ENCODE results near the gene SMYD3. TPM values are rescaled to one million over a fixed set of nuclear protein-coding genes. Genes with fewer than 3 reads are reported as not detected.

Gene SMYD3
- total and polyA plus RNA-seq, 2 donors (not counting 1 experiment from before 2014, with no cell fraction given), result 69.4 to 83.1 TPM

- no peak overlapping the region for H3K4me2 ChIP-seq (ENCODE audit: extremely low read depth, insufficient read depth, low read length)
- TF ChIP-seq EZH2 (IDR thresholded peaks at IDR 0.05; ENCODE audit: low read length, missing control alignments), result no peak
- no peak for TF ChIP-seq CTCF (conservative IDR thresholded peaks at IDR 0.05 in 1 of 2, IDR thresholded peaks at IDR 0.05 in 1 of 2; ENCODE audit: low read depth in 1 of 2, low read length in 2 of 2)
Observed at GRCh38 chr1:246534114-246534513, 27.0 kb upstream of the SMYD3 start.

GRCh38 chr1:246533371-246533905 lies 26.4 kb upstream of the SMYD3 start:
- Histone ChIP-seq H3K27me3 (ENCODE audit: control insufficient read depth, insufficient read depth, low read length) (peaks cover 5% of the 10 kb centered on the region), H3K4me3 (replicated peaks in 1 of 4; ENCODE audit: control extremely low read depth in 1 of 4, insufficient read depth in 1 of 4, low read depth in 3 of 4, low read length in 4 of 4) (no peak overlapping the region), H3K36me3 (ENCODE audit: control insufficient read depth, insufficient read depth, low read length) (no peaks in the 10 kb centered on the region), H3K79me2 (ENCODE audit: control insufficient read depth, insufficient read depth, low read length) (no peaks in the 10 kb centered on the region), H2AFZ (ENCODE audit: low read length) (no peak overlapping the region), H3K27ac (ENCODE audit: insufficient read depth, low read length) (no peak overlapping the region), H3K9me3 (ENCODE audit: control insufficient read depth, insufficient read depth, low read depth, low read length) (no peaks in the 10 kb centered on the region), H3K4me1 (ENCODE audit: control insufficient read depth, extremely low read depth, insufficient read depth, low read length) (no peaks in the 10 kb centered on the region), H4K20me1 (ENCODE audit: control insufficient read depth, extremely low read depth, insufficient read depth, low read length) (no peaks in the 10 kb centered on the region), H3K4me2 (ENCODE audit: extremely low read depth, insufficient read depth, low read length) (no peak overlapping the region), H3K9ac (ENCODE audit: insufficient read depth, low read length) (no peak overlapping the region)
- no peak for DNase-seq (ENCODE audit: low read depth in 2 of 2)
- no peak for TF ChIP-seq CTCF (conservative IDR thresholded peaks at IDR 0.05 in 1 of 2, IDR thresholded peaks at IDR 0.05 in 1 of 2; ENCODE audit: low read depth in 1 of 2, low read length in 2 of 2)
- TF ChIP-seq EZH2 (IDR thresholded peaks at IDR 0.05; ENCODE audit: low read length, missing control alignments), result no peak

More at GRCh38 chr1:246534114-246534513, 27.0 kb upstream of the SMYD3 start:
- no peaks in the 10 kb centered on the region for H3K79me2 ChIP-seq (ENCODE audit: control insufficient read depth, insufficient read depth, low read length)
- H3K4me1 ChIP-seq (ENCODE audit: control insufficient read depth, extremely low read depth, insufficient read depth, low read length), result no peaks in the 10 kb centered on the region
- H3K9ac ChIP-seq (ENCODE audit: insufficient read depth, low read length), result no peak overlapping the region
- no peak overlapping the region for H3K27ac ChIP-seq (ENCODE audit: insufficient read depth, low read length)
- H3K36me3 ChIP-seq (ENCODE audit: control insufficient read depth, insufficient read depth, low read length), result no peaks in the 10 kb centered on the region
- no peak overlapping the region for H2AFZ ChIP-seq (ENCODE audit: low read length)
- H3K9me3 ChIP-seq (ENCODE audit: control insufficient read depth, insufficient read depth, low read depth, low read length), result no peaks in the 10 kb centered on the region
- H4K20me1 ChIP-seq (ENCODE audit: control insufficient read depth, extremely low read depth, insufficient read depth, low read length), result no peaks in the 10 kb centered on the region
- H3K4me3 ChIP-seq (replicated peaks in 1 of 4; ENCODE audit: control extremely low read depth in 1 of 4, insufficient read depth in 1 of 4, low read depth in 3 of 4, low read length in 4 of 4), result no peak overlapping the region
- H3K27me3 ChIP-seq (ENCODE audit: control insufficient read depth, insufficient read depth, low read length), result peaks cover 5% of the 10 kb centered on the region
- no peak for DNase-seq (ENCODE audit: low read depth in 2 of 2)

- Histone ChIP-seq H3K36me3 (ENCODE audit: control insufficient read depth, insufficient read depth, low read length) (no peaks in the 10 kb centered on the region), H3K9ac (ENCODE audit: insufficient read depth, low read length) (no peak overlapping the region), H4K20me1 (ENCODE audit: control insufficient read depth, extremely low read depth, insufficient read depth, low read length) (no peaks in the 10 kb centered on the region), H3K9me3 (ENCODE audit: control insufficient read depth, insufficient read depth, low read depth, low read length) (no peaks in the 10 kb centered on the region), H3K4me2 (ENCODE audit: extremely low read depth, insufficient read depth, low read length) (no peak overlapping the region), H3K27ac (ENCODE audit: insufficient read depth, low read length) (no peak overlapping the region), H3K27me3 (ENCODE audit: control insufficient read depth, insufficient read depth, low read length) (peaks cover 5% of the 10 kb centered on the region), H3K79me2 (ENCODE audit: control insufficient read depth, insufficient read depth, low read length) (no peaks in the 10 kb centered on the region), H3K4me3 (replicated peaks in 1 of 4; ENCODE audit: control extremely low read depth in 1 of 4, insufficient read depth in 1 of 4, low read depth in 3 of 4, low read length in 4 of 4) (no peak overlapping the region), H3K4me1 (ENCODE audit: control insufficient read depth, extremely low read depth, insufficient read depth, low read length) (no peaks in the 10 kb centered on the region), H2AFZ (ENCODE audit: low read length) (no peak overlapping the region)
- no peak for DNase-seq (ENCODE audit: low read depth in 2 of 2)
- TF ChIP-seq CTCF (conservative IDR thresholded peaks at IDR 0.05 in 1 of 2, IDR thresholded peaks at IDR 0.05 in 1 of 2; ENCODE audit: low read depth in 1 of 2, low read length in 2 of 2), result peak; percentile 13 to 14
- no peak for TF ChIP-seq EZH2 (IDR thresholded peaks at IDR 0.05; ENCODE audit: low read length, missing control alignments)
Observed at GRCh38 chr1:246532519-246532918, 25.4 kb upstream of the SMYD3 start.
